ENCODE measurements around the gene NIPBL.

Gene NIPBL

GRCh38 chr5:36878392-36879082 is 2.0 kb downstream of the NIPBL start:
- no peak for TF ChIP-seq Cebpa-rat (IDR thresholded peaks at IDR 0.05)
- Histone ChIP-seq H3K27me3 (no peaks in the 10 kb centered on the region), H3K36me3 (no peaks in the 10 kb centered on the region), H3K9me3 (no peaks in the 10 kb centered on the region), H3K4me1 (peaks cover 33% of the 10 kb centered on the region), H3K4me2 (peak overlapping the region; percentile 74), H3K4me3 (peak overlapping the region; percentile 91), H3K9ac (peak overlapping the region; percentile 98), H3K27ac (0 out of 2 replicates have a peak overlapping the region, but pooled peaks have one; percentile 0), H4K20me1 (peaks cover 87% of the 10 kb centered on the region)

GRCh38 chr5:36879274-36880033 is 2.9 kb downstream of the NIPBL start:
- no peaks in the 10 kb centered on the region for H3K27me3 ChIP-seq
- no peaks in the 10 kb centered on the region; the same call in 1 of the 2 replicates for H3K36me3 ChIP-seq
- peak overlapping the region; percentile 91 for H3K4me3 ChIP-seq
- no peak for TF ChIP-seq Cebpa-rat (IDR thresholded peaks at IDR 0.05)
- no peak overlapping the region for H3K27ac ChIP-seq
- H3K4me1 ChIP-seq = peaks cover 25% of the 10 kb centered on the region
- H3K4me2 ChIP-seq = peak overlapping the region; percentile 74
- H3K9me3 ChIP-seq = no peaks in the 10 kb centered on the region
- H3K9ac ChIP-seq = peak overlapping the region; percentile 98; the same call in 1 of the 2 replicates
- peaks cover 87% of the 10 kb centered on the region for H4K20me1 ChIP-seq

- TF ChIP-seq Cebpa-rat (IDR thresholded peaks at IDR 0.05) = no peak
- 0 out of 2 replicates have a peak overlapping the region, but pooled peaks have one; percentile 16 for H3K9ac ChIP-seq
- H3K27ac ChIP-seq = no peak overlapping the region
- H3K27me3 ChIP-seq = no peaks in the 10 kb centered on the region
- H3K4me1 ChIP-seq = peaks cover 22% of the 10 kb centered on the region
- no peak overlapping the region for H3K4me3 ChIP-seq
- H4K20me1 ChIP-seq = peaks cover 87% of the 10 kb centered on the region
- H3K9me3 ChIP-seq = peaks cover 9% of the 10 kb centered on the region
- peaks cover 12% of the 10 kb centered on the region for H3K36me3 ChIP-seq
- H3K4me2 ChIP-seq = peak overlapping the region; percentile 43
These were observed 4.2 kb downstream of the NIPBL start for GRCh38 chr5:36880761-36881160.

GRCh38 chr5:36881304-36881703 is 4.7 kb downstream of the NIPBL start:
- Histone ChIP-seq H3K27me3 (no peaks in the 10 kb centered on the region), H3K4me3 (no peak overlapping the region), H3K4me1 (peaks cover 22% of the 10 kb centered on the region), H3K9me3 (peaks cover 15% of the 10 kb centered on the region), H3K9ac (no peak overlapping the region), H3K36me3 (peaks cover 18% of the 10 kb centered on the region), H3K27ac (no peak overlapping the region), H4K20me1 (peaks cover 92% of the 10 kb centered on the region), H3K4me2 (peak overlapping the region; percentile 43; the same call in 1 of the 2 replicates)
- no peak for TF ChIP-seq Cebpa-rat (IDR thresholded peaks at IDR 0.05)

- TF ChIP-seq Cebpa-rat (IDR thresholded peaks at IDR 0.05) = no peak
- no peak overlapping the region for H3K27ac ChIP-seq
- H3K4me3 ChIP-seq = no peak overlapping the region
- no peak overlapping the region; the same call in 1 of the 2 replicates for H3K4me2 ChIP-seq
- no peak overlapping the region for H3K9ac ChIP-seq
- H3K27me3 ChIP-seq = no peaks in the 10 kb centered on the region
- H3K36me3 ChIP-seq = peaks cover 18% of the 10 kb centered on the region
- H4K20me1 ChIP-seq = peaks cover 97% of the 10 kb centered on the region
- H3K4me1 ChIP-seq = peaks cover 22% of the 10 kb centered on the region
- peaks cover 15% of the 10 kb centered on the region for H3K9me3 ChIP-seq
These were observed 5.2 kb downstream of the NIPBL start for GRCh38 chr5:36881807-36882206.

- H3K4me2 ChIP-seq = no peak overlapping the region
- H3K4me1 ChIP-seq = peaks cover 22% of the 10 kb centered on the region
- no peak overlapping the region for H3K4me3 ChIP-seq
- TF ChIP-seq Cebpa-rat (IDR thresholded peaks at IDR 0.05) = no peak
- no peaks in the 10 kb centered on the region for H3K27me3 ChIP-seq
- H3K9ac ChIP-seq = no peak overlapping the region
- H3K36me3 ChIP-seq = peaks cover 18% of the 10 kb centered on the region
- H4K20me1 ChIP-seq = peaks cover 100% of the 10 kb centered on the region
- H3K27ac ChIP-seq = no peak overlapping the region
- H3K9me3 ChIP-seq = peaks cover 15% of the 10 kb centered on the region
These were observed 5.7 kb downstream of the NIPBL start for GRCh38 chr5:36882250-36882649.

GRCh38 chr5:36883894-36884462 is 7.4 kb downstream of the NIPBL start:
- H3K4me3 ChIP-seq = no peak overlapping the region
- no peak overlapping the region for H3K4me2 ChIP-seq
- peaks cover 19% of the 10 kb centered on the region for H3K9me3 ChIP-seq
- no peak for TF ChIP-seq Cebpa-rat (IDR thresholded peaks at IDR 0.05)
- peaks cover 100% of the 10 kb centered on the region for H4K20me1 ChIP-seq
- no peaks in the 10 kb centered on the region for H3K27me3 ChIP-seq
- H3K36me3 ChIP-seq = peaks cover 21% of the 10 kb centered on the region
- H3K27ac ChIP-seq = no peak overlapping the region
- peaks cover 21% of the 10 kb centered on the region for H3K4me1 ChIP-seq
- H3K9ac ChIP-seq = no peak overlapping the region

- no peak overlapping the region for H3K9ac ChIP-seq
- peaks cover 100% of the 10 kb centered on the region for H4K20me1 ChIP-seq
- no peak overlapping the region for H3K27ac ChIP-seq
- H3K4me3 ChIP-seq = no peak overlapping the region
- no peak overlapping the region for H3K4me2 ChIP-seq
- peaks cover 9% of the 10 kb centered on the region; the same call in 1 of the 2 replicates for H3K4me1 ChIP-seq
- no peak for TF ChIP-seq Cebpa-rat (IDR thresholded peaks at IDR 0.05)
- H3K9me3 ChIP-seq = peaks cover 23% of the 10 kb centered on the region
- no peaks in the 10 kb centered on the region for H3K27me3 ChIP-seq
- peaks cover 21% of the 10 kb centered on the region for H3K36me3 ChIP-seq
These were observed 8.6 kb downstream of the NIPBL start for GRCh38 chr5:36885149-36885548.

DNA sequence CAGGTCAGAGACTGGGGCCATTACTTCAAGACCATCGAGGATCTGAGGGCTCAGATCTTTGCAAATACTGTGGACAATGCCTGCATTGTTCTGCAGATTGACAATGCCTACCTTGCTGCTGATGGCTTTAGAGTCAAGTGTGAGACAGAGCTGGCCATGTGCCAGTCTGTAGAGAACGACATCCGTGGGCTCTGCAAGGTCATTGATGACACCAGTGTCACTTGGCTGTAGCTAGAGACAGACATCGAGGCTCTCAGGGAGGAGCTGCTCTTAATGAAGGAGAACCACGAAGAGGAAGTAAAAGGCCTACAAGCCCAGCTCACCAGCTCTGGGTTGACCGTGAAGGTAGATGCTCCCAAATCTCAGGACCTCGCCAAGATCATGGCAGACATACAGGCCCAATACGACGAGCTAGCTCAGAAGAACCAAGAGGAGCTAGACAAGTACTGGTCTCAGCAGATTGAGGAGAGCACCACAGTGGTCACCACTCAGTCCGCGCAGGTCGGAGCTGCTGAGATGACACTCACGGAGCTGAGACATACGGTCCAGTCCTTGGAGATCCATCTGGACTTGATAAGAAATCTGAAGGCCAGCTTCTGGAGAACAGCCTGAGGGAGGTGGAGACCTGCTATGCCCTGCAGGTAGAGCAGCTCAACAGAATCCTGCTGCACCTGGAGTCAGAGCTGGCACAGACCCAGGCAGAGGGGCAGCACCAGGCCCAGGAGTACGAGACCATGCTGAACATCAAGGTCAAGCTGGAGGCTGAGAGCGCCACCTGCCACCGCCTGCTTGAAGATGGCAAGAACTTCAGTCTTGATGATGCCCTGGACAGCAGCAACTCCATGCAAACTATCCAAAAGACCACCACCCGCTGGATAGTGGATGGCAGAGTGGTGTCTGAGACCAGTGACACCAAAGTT is 9.3 kb downstream of the NIPBL start:
- no peak for TF ChIP-seq Cebpa-rat (IDR thresholded peaks at IDR 0.05)

More for the DNA sequence above, 9.3 kb downstream of the NIPBL start:
- H3K4me3 ChIP-seq = no peak overlapping the region
- H3K36me3 ChIP-seq = peaks cover 26% of the 10 kb centered on the region
- peaks cover 3% of the 10 kb centered on the region; the same call in 1 of the 2 replicates for H3K4me1 ChIP-seq
- H3K9ac ChIP-seq = no peak overlapping the region
- H3K4me2 ChIP-seq = no peak overlapping the region
- H3K27me3 ChIP-seq = no peaks in the 10 kb centered on the region
- H4K20me1 ChIP-seq = peaks cover 100% of the 10 kb centered on the region
- peaks cover 28% of the 10 kb centered on the region for H3K9me3 ChIP-seq
- H3K27ac ChIP-seq = no peak overlapping the region

Data from BLaER1 (cell line).